Measurements from ENCODE around the gene PDGFB.

The PDGFB gene

DNA sequence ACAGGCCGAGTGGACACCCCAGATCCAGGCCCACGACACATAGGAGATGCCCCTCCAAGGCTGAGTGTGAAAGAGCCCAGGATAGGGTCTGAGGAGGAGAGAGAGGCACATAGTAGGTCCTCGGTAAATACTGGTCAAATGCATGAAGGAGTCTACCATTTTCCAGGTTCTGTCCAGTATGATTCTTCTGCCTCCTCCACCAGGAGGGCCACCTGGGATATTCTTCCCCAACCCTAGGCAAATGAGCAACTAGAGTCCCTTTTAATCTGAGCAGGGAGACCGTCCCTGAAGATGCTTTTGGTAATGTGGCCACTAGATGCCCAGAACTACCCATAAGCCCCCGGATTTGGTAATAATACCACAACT is 6.7 kb downstream of the PDGFB start:
- peaks cover 55% of the 10 kb centered on the region for H3K4me1 ChIP-seq (ENCODE audit: insufficient read depth, poor library complexity, severe bottlenecking)

DNA sequence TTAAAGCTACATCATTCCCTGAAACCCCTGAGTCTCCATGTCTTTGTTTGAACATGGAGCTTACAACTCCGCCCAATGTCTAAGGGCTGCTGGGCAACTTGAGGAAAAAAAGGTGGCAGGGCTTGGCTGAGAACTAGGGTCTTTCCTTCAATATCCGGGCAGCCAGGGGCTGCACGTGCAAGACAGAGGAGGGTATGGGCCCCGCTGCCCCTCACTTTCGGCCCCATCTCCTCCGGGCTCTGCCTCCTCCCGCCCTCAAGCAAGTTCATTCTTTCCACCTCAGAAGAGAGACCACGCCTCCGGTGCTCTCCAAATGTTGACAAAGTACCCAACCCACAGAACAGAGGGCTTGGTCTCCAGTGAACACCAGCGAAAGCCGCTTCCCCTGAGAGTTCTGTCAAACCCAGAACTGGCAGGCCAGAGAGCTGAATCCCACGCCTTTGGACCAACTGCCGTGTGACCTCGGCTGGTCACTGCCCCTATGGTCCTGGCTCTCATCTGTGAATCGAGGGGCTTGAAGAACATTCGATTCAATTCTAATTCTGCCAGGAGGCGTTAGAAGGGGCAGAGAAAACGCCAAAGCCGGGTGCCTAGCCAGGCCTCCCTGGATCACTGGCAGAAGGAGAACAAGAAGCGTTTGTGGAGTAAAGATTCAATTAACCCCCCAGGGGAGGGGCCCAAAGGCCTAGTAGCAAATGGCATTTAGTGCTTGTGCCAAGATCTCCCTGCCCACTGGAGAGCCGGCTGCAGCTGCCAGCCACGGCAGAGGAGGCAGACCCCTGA is 7.3 kb downstream of the PDGFB start:
- Histone ChIP-seq H3K4me3 (ENCODE audit: severe bottlenecking) (no peak overlapping the region), H3K27me3 (ENCODE audit: insufficient read depth, poor library complexity, severe bottlenecking) (no peaks in the 10 kb centered on the region), H3K4me1 (ENCODE audit: insufficient read depth, poor library complexity, severe bottlenecking) (peaks cover 55% of the 10 kb centered on the region), H3K9me3 (ENCODE audit: severe bottlenecking) (no peaks in the 10 kb centered on the region), H3K36me3 (ENCODE audit: low read depth) (peaks cover 8% of the 10 kb centered on the region; the same call in 1 of the 2 replicates), H3K27ac (ENCODE audit: poor library complexity, severe bottlenecking) (peak overlapping the region; percentile 56)
- TF ChIP-seq, protein P1, sequence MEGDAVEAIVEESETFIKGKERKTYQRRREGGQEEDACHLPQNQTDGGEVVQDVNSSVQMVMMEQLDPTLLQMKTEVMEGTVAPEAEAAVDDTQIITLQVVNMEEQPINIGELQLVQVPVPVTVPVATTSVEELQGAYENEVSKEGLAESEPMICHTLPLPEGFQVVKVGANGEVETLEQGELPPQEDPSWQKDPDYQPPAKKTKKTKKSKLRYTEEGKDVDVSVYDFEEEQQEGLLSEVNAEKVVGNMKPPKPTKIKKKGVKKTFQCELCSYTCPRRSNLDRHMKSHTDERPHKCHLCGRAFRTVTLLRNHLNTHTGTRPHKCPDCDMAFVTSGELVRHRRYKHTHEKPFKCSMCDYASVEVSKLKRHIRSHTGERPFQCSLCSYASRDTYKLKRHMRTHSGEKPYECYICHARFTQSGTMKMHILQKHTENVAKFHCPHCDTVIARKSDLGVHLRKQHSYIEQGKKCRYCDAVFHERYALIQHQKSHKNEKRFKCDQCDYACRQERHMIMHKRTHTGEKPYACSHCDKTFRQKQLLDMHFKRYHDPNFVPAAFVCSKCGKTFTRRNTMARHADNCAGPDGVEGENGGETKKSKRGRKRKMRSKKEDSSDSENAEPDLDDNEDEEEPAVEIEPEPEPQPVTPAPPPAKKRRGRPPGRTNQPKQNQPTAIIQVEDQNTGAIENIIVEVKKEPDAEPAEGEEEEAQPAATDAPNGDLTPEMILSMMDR (IDR thresholded peaks at IDR 0.05; ENCODE audit: poor library complexity, severe bottlenecking): no peak
- no peak for DNase-seq (ENCODE audit: low spot score)
- ATAC-seq (ENCODE audit: low read depth): no peak

More for the DNA sequence above, 6.7 kb downstream of the PDGFB start:
- TF ChIP-seq, protein P1 (IDR thresholded peaks at IDR 0.05; ENCODE audit: poor library complexity, severe bottlenecking): no peak
- Histone ChIP-seq H3K9me3 (ENCODE audit: severe bottlenecking) (no peaks in the 10 kb centered on the region), H3K36me3 (ENCODE audit: low read depth) (peaks cover 2% of the 10 kb centered on the region; the same call in 1 of the 2 replicates), H3K27ac (ENCODE audit: poor library complexity, severe bottlenecking) (no peak overlapping the region), H3K4me3 (ENCODE audit: severe bottlenecking) (no peak overlapping the region), H3K27me3 (ENCODE audit: insufficient read depth, poor library complexity, severe bottlenecking) (no peaks in the 10 kb centered on the region)
- ATAC-seq (ENCODE audit: low read depth) (no peak), DNase-seq (ENCODE audit: low spot score) (no peak)

DNA sequence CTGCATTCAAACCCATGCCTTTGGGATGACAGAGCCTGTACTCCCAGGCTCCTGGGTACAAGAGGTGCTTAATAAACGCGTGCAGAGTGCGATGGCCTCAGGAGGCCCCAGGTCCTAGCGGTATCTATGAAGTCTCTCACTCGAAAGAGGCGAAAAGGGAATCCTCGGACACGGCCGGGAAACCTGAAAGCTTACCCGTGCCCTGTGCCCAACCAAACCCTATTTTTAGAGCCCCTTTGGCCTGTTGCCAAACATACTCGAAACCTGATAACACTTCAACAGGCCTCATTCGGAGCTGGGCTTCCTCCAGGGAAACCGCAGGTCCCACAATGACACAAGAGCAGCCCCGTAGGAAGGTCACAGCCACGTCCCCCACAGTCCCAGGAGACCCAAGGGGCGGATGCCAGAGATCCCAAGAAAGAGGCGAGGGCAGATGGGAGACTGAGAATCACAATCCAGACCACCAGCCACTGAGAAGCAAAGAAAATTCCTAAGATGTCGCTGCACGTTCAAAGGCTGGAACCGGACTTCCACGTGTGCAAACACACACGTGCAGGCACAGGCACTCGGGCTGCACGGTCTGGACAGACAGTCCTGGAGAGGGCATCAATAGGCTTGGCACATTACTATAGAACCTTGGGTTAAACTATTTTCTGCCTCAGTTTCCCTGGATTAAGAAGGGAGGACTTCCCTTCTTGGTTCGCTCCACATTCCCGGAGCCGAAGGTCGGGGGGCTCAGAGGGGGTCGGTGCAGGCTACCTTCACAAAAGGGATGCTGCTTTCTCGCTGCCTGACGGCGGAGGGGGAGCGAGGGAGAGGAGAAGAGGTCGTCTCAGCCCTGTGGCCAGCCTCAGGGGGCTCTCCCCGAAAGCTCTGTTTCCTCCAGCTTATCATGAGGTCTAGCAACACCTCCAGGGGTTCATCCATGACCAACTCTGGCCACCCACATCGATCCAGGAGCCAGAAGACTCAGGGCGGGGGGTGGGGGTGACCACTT is 8.2 kb downstream of the PDGFB start:
- no peaks in the 10 kb centered on the region for H3K27me3 ChIP-seq (ENCODE audit: insufficient read depth, poor library complexity, severe bottlenecking)
- ATAC-seq (ENCODE audit: low read depth) (no peak), DNase-seq (ENCODE audit: low spot score) (no peak)
- H3K27ac ChIP-seq (ENCODE audit: poor library complexity, severe bottlenecking): peak overlapping the region; percentile 56
- peaks cover 15% of the 10 kb centered on the region; the same call in 1 of the 2 replicates for H3K36me3 ChIP-seq (ENCODE audit: low read depth)
- TF ChIP-seq, protein P1 (IDR thresholded peaks at IDR 0.05; ENCODE audit: poor library complexity, severe bottlenecking): no peak
- no peaks in the 10 kb centered on the region for H3K9me3 ChIP-seq (ENCODE audit: severe bottlenecking)
- H3K4me3 ChIP-seq (ENCODE audit: severe bottlenecking): no peak overlapping the region
- peaks cover 53% of the 10 kb centered on the region for H3K4me1 ChIP-seq (ENCODE audit: insufficient read depth, poor library complexity, severe bottlenecking)

- Histone ChIP-seq H3K36me3 (ENCODE audit: low read depth) (peaks cover 30% of the 10 kb centered on the region; the same call in 1 of the 2 replicates), H3K4me3 (ENCODE audit: severe bottlenecking) (no peak overlapping the region), H3K4me1 (ENCODE audit: insufficient read depth, poor library complexity, severe bottlenecking) (peaks cover 38% of the 10 kb centered on the region), H3K27ac (ENCODE audit: poor library complexity, severe bottlenecking) (peak overlapping the region; percentile 56), H3K27me3 (ENCODE audit: insufficient read depth, poor library complexity, severe bottlenecking) (no peaks in the 10 kb centered on the region), H3K9me3 (ENCODE audit: severe bottlenecking) (no peaks in the 10 kb centered on the region)
- DNase-seq (ENCODE audit: low spot score): peak; percentile 89
- TF ChIP-seq, protein P1 (IDR thresholded peaks at IDR 0.05; ENCODE audit: poor library complexity, severe bottlenecking): no peak
- peak; percentile 73 for ATAC-seq (ENCODE audit: low read depth)
These were observed 9.7 kb downstream of the PDGFB start for GRCh38 chr22:39234867-39235687.
